Neural cell (in vitro differentiated cells): ENCODE data around the gene PLD4. TPM values are rescaled to one million over a fixed set of nuclear protein-coding genes. Genes with fewer than 3 reads are reported as not detected.

Experiments
- H2AFZ ChIP-seq: fragments of 200-600, 300-800 bp; sonication (generic), shearing (Covaris generic); 2 replicates; pipeline ENCODE4 v1.6.0; 2014; ENCODE audit warnings: low read depth, mild to moderate bottlenecking, antibody characterized with exemption, low read length, moderate library complexity
- H3F3A ChIP-seq: fragments of 200-600 bp; shearing (Covaris generic); 2 replicates; pipeline ENCODE4 v1.6.1; 2016; ENCODE audit warnings: mild to moderate bottlenecking, moderate library complexity, mixed read lengths, antibody characterized with exemption, low read length; ENCODE audit not compliant: insufficient read depth, poor library complexity, severe bottlenecking
- H3K27ac ChIP-seq: fragments of 200-600, 300-800 bp; sonication (generic), shearing (Covaris generic); 2 replicates; pipeline ENCODE4 v1.5.1; 2014; ENCODE audit warnings: mild to moderate bottlenecking, low read length, moderate library complexity
- H3K27me3 ChIP-seq: fragments of 300-800, 200-600 bp; sonication (generic), shearing (Covaris generic); 2 replicates; pipeline ENCODE4 v1.6.0; 2014; ENCODE audit warnings: mild to moderate bottlenecking, low read depth, low read length, moderate library complexity; ENCODE audit not compliant: insufficient read depth
- H3K36me3 ChIP-seq: fragments of 300-800, 200-600 bp; sonication (generic), shearing (Covaris generic); 2 replicates; pipeline ENCODE4 v1.5.1; 2014; ENCODE audit warnings: mild to moderate bottlenecking, antibody characterized with exemption, low read length, moderate library complexity; ENCODE audit not compliant: insufficient read depth
- H3K4me2 ChIP-seq: fragments of 300-800, 200-600 bp; sonication (generic), shearing (Covaris generic); 2 replicates; pipeline ENCODE4 v1.6.0; 2014; ENCODE audit warnings: mild to moderate bottlenecking, low read length
- H3K4me3 ChIP-seq: fragments of 300-800, 200-600 bp; sonication (generic), shearing (Covaris generic); 2 replicates; pipeline ENCODE4 v1.5.1; 2014; ENCODE audit warnings: mild to moderate bottlenecking, low read length, moderate library complexity
- H3K79me2 ChIP-seq: fragments of 200-600 bp; shearing (Covaris generic); replicated peaks from 2 replicates; pipeline ENCODE4 v1.6.0; 2014; ENCODE audit warnings: mild to moderate bottlenecking, low read length, moderate library complexity; ENCODE audit not compliant: insufficient read depth
- H3K9ac ChIP-seq: fragments of 300-800, 200-600 bp; sonication (generic), shearing (Covaris generic); 2 replicates; pipeline ENCODE4 v1.6.1; 2016; ENCODE audit warnings: mild to moderate bottlenecking, low read length, mixed read lengths
- H3K9me2 ChIP-seq: fragments of 200-600 bp; shearing (Covaris generic); 2 replicates; pipeline ENCODE4 v1.6.1; 2016; ENCODE audit warnings: mild to moderate bottlenecking, low read length, mixed read lengths; ENCODE audit not compliant: insufficient read depth
- H3K9me3 ChIP-seq: fragments of 200-600, 300-800 bp; sonication (generic), shearing (Covaris generic); 2 replicates; pipeline ENCODE4 v1.6.1; 2016; ENCODE audit warnings: mild to moderate bottlenecking, mixed run types, low read length, moderate library complexity, mixed read lengths
- H4K20me1 ChIP-seq: fragments of 200-600 bp; shearing (Covaris generic); 2 replicates; pipeline ENCODE4 v1.6.1; 2016; ENCODE audit warnings: mild to moderate bottlenecking, mixed run types; ENCODE audit not compliant: insufficient read depth
- CTCF ChIP-seq: fragments of 450-650 bp; IDR thresholded peaks from 2 replicates; pipeline ENCODE4 v1.5.1; 2014; ENCODE audit warnings: antibody characterized with exemption, mild to moderate bottlenecking, moderate library complexity; ENCODE audit not compliant: poor library complexity, severe bottlenecking
- EP300 ChIP-seq: fragments of 450-650 bp; conservative IDR thresholded peaks from 2 replicates; pipeline ENCODE4 v1.6.1; 2014; ENCODE audit warnings: antibody characterized with exemption, mild to moderate bottlenecking, moderate library complexity; ENCODE audit not compliant: poor library complexity, severe bottlenecking
- EZH2 ChIP-seq: fragments of 200-600, 300-800 bp; shearing (Covaris generic), sonication (generic); IDR thresholded peaks from 2 replicates; pipeline ENCODE4 v1.6.1; 2014; ENCODE audit warnings: antibody characterized with exemption, low read length, borderline replicate concordance, mild to moderate bottlenecking; ENCODE audit not compliant: insufficient read depth, poor library complexity, severe bottlenecking
- MXI1 ChIP-seq: fragments of 450-650 bp; conservative IDR thresholded peaks from 2 replicates; pipeline ENCODE4 v1.6.1; 2014; ENCODE audit warnings: antibody characterized with exemption, mild to moderate bottlenecking; ENCODE audit not compliant: poor library complexity, severe bottlenecking
- POLR2AphosphoS5 ChIP-seq: IDR thresholded peaks from 2 replicates; pipeline ENCODE4 v1.6.1; 2012
- RAD21 ChIP-seq: fragments of 450-650 bp; conservative IDR thresholded peaks from 2 replicates; pipeline ENCODE4 v1.6.1; 2014; ENCODE audit warnings: antibody characterized with exemption, mild to moderate bottlenecking, moderate library complexity
- REST ChIP-seq: IDR thresholded peaks from 2 replicates; pipeline ENCODE4 v1.6.1; 2012; ENCODE audit warnings: borderline replicate concordance
- SMC3 ChIP-seq: fragments of 450-650 bp; conservative IDR thresholded peaks from 2 replicates; pipeline ENCODE4 v1.6.1; 2014; ENCODE audit warnings: antibody characterized with exemption, mild to moderate bottlenecking, moderate library complexity; ENCODE audit not compliant: poor library complexity
- TAF1 ChIP-seq: IDR thresholded peaks from 2 replicates; pipeline ENCODE4 v1.6.1; 2012; ENCODE audit warnings: low read depth
- polyA plus RNA-seq: library from polyadenylated mRNA; depleted of rRNA; stranded (reverse); fragments of >200 nt; gene quantifications from 2 replicates; pipeline ENCODE4 v1.2.3, GENCODE V29; 2014

The PLD4 gene
- polyA plus RNA-seq, 1 donor from 2014 or later = not detected

- no peaks in the 10 kb centered on the region for H3K79me2 ChIP-seq
- H4K20me1 ChIP-seq = no peaks in the 10 kb centered on the region
- no peak for TF ChIP-seq CTCF
- TF ChIP-seq REST = no peak
- no peak for TF ChIP-seq TAF1
- no peak for TF ChIP-seq RAD21
- TF ChIP-seq MXI1 = no peak
- TF ChIP-seq EP300 = no peak
- TF ChIP-seq SMC3 = no peak
- TF ChIP-seq EZH2 = no peak
- TF ChIP-seq POLR2AphosphoS5 = no peak
- H3K4me2 ChIP-seq = no peak overlapping the region
- no peaks in the 10 kb centered on the region for H3F3A ChIP-seq
- H3K27ac ChIP-seq = no peak overlapping the region
- no peaks in the 10 kb centered on the region for H3K9me2 ChIP-seq
- no peak overlapping the region for H3K9ac ChIP-seq
- no peaks in the 10 kb centered on the region for H3K36me3 ChIP-seq
- no peak overlapping the region for H3K4me3 ChIP-seq
- H3K27me3 ChIP-seq = no peaks in the 10 kb centered on the region
- H2AFZ ChIP-seq = no peak overlapping the region
- no peaks in the 10 kb centered on the region for H3K9me3 ChIP-seq
These were observed 39.9 kb downstream of the PLD4 start for GRCh38 chr14:104964546-104964945.

- Histone ChIP-seq H3K9ac (no peak overlapping the region), H3K27me3 (no peaks in the 10 kb centered on the region), H3F3A (no peaks in the 10 kb centered on the region), H4K20me1 (no peaks in the 10 kb centered on the region), H3K4me3 (no peak overlapping the region), H3K27ac (no peak overlapping the region), H3K4me2 (no peak overlapping the region), H2AFZ (no peak overlapping the region), H3K9me3 (no peaks in the 10 kb centered on the region), H3K36me3 (no peaks in the 10 kb centered on the region), H3K79me2 (no peaks in the 10 kb centered on the region), H3K9me2 (no peaks in the 10 kb centered on the region)
- TF ChIP-seq POLR2AphosphoS5 = no peak
- TF ChIP-seq CTCF = no peak
- TF ChIP-seq MXI1 = no peak
- TF ChIP-seq EZH2 = no peak
- no peak for TF ChIP-seq EP300
- TF ChIP-seq RAD21 = no peak
- TF ChIP-seq TAF1 = no peak
- TF ChIP-seq REST = no peak
- TF ChIP-seq SMC3 = no peak
These were observed 41.0 kb downstream of the PLD4 start for GRCh38 chr14:104965561-104966231.
